IPS DF 4.7 (cell line): ENCODE measurements around the gene SNCG.
"Not testable (repeated sequence)": the region's sequence is repeated elsewhere in the genome, so short reads cannot be mapped to it uniquely, and the experiment has no call there.

Experiments used
- DNase-seq: peaks from one replicate; pipeline ENCODE4 v3.0.0-alpha.2; 2013; ENCODE audit warnings: low spot score; ENCODE audit errors: extremely low read depth

Gene SNCG

GRCh38 chr10:86944907-86945306 lies 13.5 kb upstream of the SNCG start:
- DNase-seq, result no peak

GRCh38 chr10:86945361-86946212 lies 12.8 kb upstream of the SNCG start:
- no peak for DNase-seq

- DNase-seq, result no peak
Observed at GRCh38 chr10:86946213-86947155, 11.9 kb upstream of the SNCG start.

GRCh38 chr10:86947806-86948205 lies 10.6 kb upstream of the SNCG start:
- DNase-seq, result not testable (repeated sequence)

- DNase-seq, result no peak
Observed at GRCh38 chr10:86950349-86950748, 8.1 kb upstream of the SNCG start.

GRCh38 chr10:86951184-86951761 lies 7.1 kb upstream of the SNCG start:
- DNase-seq, result no peak

GRCh38 chr10:86952106-86952505 lies 6.3 kb upstream of the SNCG start:
- DNase-seq, result no peak

- not testable (repeated sequence) for DNase-seq
Observed at GRCh38 chr10:86952697-86953096, 5.7 kb upstream of the SNCG start.

GRCh38 chr10:86953747-86954680 lies 4.4 kb upstream of the SNCG start:
- DNase-seq, result peak; percentile 92

- DNase-seq, result no peak
Observed at GRCh38 chr10:86954681-86955500, 3.5 kb upstream of the SNCG start.

- no peak for DNase-seq
Observed at GRCh38 chr10:86955501-86956194, 2.8 kb upstream of the SNCG start.

GRCh38 chr10:86956195-86956847 lies 2.1 kb upstream of the SNCG start:
- DNase-seq, result no peak

- no peak for DNase-seq
Observed at GRCh38 chr10:86956848-86957448, 1.5 kb upstream of the SNCG start.

- no peak for DNase-seq
Observed at GRCh38 chr10:86957471-86958115, 806 bp upstream of the SNCG start, which contains the start of gene MMRN2. Gene MMRN2 (minus strand): TSS chr10:86957615. CDS start chr10:86957541, 74 bp downstream.

GRCh38 chr10:86958901-86959736 lies 720 bp downstream of the SNCG start:
- DNase-seq, result no peak

GRCh38 chr10:86959737-86960002 lies 1.3 kb downstream of the SNCG start:
- no peak for DNase-seq
